Activated effector memory CD4-positive, alpha-beta T cell treated with anti-CD3 and anti-CD28 coated beads, Interleukin-2, amount 50 U/mL, for 16 hours (primary cell): ENCODE results near the gene KDF1.
A peak's percentile ranks its signal among the peaks of the same experiment; 100 is the strongest.
"Not testable (repeated sequence)": the region's sequence is repeated elsewhere in the genome, so short reads cannot be mapped to it uniquely, and the experiment has no call there.

ENCODE experiments used
- DNase-seq: peaks from one replicate; pipeline ENCODE4 v3.0.0-alpha.2; 2020

KDF1 gene

GRCh38 chr1:26953374-26953773, 6.9 kb downstream of the KDF1 start:
- no peak for DNase-seq

- no peak for DNase-seq
These were observed 8.3 kb downstream of the KDF1 start for GRCh38 chr1:26951821-26952497.

GRCh38 chr1:26951216-26951615, 9.1 kb downstream of the KDF1 start:
- no peak for DNase-seq

- DNase-seq = no peak
These were observed 9.7 kb downstream of the KDF1 start for GRCh38 chr1:26950602-26951001.

GRCh38 chr1:26949926-26950319, 10.3 kb downstream of the KDF1 start:
- DNase-seq = no peak

GRCh38 chr1:26949266-26949925, 10.9 kb downstream of the KDF1 start:
- no peak for DNase-seq

GRCh38 chr1:26948725-26949057, 11.6 kb downstream of the KDF1 start:
- DNase-seq = not testable (repeated sequence)

- no peak for DNase-seq
These were observed 14.0 kb downstream of the KDF1 start for GRCh38 chr1:26946270-26946669.

- no peak for DNase-seq
These were observed 14.5 kb downstream of the KDF1 start for GRCh38 chr1:26945728-26946127.

GRCh38 chr1:26945138-26945537, 15.1 kb downstream of the KDF1 start:
- no peak for DNase-seq

GRCh38 chr1:26942656-26943055, 17.6 kb downstream of the KDF1 start:
- no peak for DNase-seq

GRCh38 chr1:26941311-26941710, 19.0 kb downstream of the KDF1 start:
- no peak for DNase-seq

GRCh38 chr1:26938659-26939025, 21.6 kb downstream of the KDF1 start:
- no peak for DNase-seq

GRCh38 chr1:26938004-26938658, 22.1 kb downstream of the KDF1 start:
- no peak for DNase-seq

GRCh38 chr1:26936823-26937222, 23.4 kb downstream of the KDF1 start:
- DNase-seq = no peak

- DNase-seq = no peak
These were observed 27.7 kb downstream of the KDF1 start for GRCh38 chr1:26932531-26932930.

GRCh38 chr1:26923711-26924110, 36.6 kb downstream of the KDF1 start:
- DNase-seq = no peak

GRCh38 chr1:26922901-26923300, 37.4 kb downstream of the KDF1 start:
- no peak for DNase-seq

GRCh38 chr1:26922431-26922729, 37.9 kb downstream of the KDF1 start:
- DNase-seq = no peak

GRCh38 chr1:26921540-26922430, 38.5 kb downstream of the KDF1 start, which contains the start of gene NUDC:
TSS of gene NUDC (plus strand) at chr1:26921743. CDS start at chr1:26921849, 106 bp downstream.
- DNase-seq = peak; percentile 99

GRCh38 chr1:26921126-26921539, 39.1 kb downstream of the KDF1 start:
- DNase-seq = no peak

GRCh38 chr1:26915204-26915842, 44.9 kb downstream of the KDF1 start:
- no peak for DNase-seq
